ENCODE measurements around the gene STING1.
A peak's percentile ranks its signal among the peaks of the same experiment; 100 is the strongest.
"Not testable (repeated sequence)": the region's sequence is repeated elsewhere in the genome, so short reads cannot be mapped to it uniquely, and the experiment has no call there.

STING1 gene

DNA sequence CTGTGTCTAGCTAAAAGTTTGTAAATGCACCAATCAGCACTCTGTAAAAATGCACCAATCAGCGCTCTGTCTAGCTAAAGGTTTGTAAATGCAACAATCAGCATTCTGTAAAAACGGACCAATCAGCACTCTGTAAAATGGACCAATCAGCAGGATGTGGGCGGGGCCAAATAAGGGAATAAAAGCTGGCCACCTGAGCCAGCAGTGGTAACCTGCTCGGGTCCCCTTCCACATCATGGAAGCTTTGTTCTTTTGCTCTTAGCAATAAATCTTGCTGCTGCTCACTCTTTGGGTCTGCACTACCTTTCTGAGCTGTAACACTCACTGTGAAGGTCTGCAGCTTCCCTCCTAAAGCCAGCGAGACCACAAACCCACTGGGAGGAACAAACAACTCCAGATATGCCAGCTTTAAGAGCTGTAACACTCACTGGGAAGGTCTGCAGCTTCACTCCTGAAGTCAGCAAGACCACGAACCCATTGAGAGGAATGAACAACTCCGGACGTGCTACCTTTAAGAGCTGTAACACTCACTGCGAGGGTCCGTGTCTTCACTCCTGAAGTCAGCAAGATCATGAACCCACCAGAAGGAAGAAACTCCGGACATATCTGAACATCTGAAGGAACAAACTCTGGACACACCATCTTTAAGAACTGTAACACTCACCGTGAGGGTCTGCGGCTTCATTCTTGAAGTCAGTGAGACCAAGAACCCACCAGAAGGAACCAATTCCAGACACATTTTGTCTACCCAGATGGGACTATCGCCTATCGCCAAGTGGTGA is 20.7 kb upstream of the STING1 start:
- DNase-seq (ENCODE audit: low spot score) = not testable (repeated sequence)

DNA sequence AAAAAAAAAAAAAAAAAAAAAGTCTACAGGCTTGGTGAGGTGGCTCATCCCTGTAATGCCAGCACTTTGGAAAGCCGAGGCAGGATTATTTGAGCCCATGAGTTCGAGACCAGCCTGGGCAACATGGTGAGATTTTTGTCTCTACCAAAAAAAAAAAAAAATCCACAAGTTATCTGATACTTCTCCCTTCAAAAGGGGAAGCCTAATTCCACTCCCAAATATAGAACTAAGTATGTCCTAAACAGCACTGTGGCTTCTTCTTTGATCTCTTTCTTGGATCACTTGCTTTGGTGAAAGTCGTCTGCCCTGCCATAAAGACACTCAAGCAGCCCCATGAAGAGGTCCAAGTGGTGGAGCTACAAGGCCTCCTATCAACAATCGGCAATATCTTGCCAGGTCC is 18.8 kb upstream of the STING1 start:
- no peak for DNase-seq (ENCODE audit: low spot score)

DNA sequence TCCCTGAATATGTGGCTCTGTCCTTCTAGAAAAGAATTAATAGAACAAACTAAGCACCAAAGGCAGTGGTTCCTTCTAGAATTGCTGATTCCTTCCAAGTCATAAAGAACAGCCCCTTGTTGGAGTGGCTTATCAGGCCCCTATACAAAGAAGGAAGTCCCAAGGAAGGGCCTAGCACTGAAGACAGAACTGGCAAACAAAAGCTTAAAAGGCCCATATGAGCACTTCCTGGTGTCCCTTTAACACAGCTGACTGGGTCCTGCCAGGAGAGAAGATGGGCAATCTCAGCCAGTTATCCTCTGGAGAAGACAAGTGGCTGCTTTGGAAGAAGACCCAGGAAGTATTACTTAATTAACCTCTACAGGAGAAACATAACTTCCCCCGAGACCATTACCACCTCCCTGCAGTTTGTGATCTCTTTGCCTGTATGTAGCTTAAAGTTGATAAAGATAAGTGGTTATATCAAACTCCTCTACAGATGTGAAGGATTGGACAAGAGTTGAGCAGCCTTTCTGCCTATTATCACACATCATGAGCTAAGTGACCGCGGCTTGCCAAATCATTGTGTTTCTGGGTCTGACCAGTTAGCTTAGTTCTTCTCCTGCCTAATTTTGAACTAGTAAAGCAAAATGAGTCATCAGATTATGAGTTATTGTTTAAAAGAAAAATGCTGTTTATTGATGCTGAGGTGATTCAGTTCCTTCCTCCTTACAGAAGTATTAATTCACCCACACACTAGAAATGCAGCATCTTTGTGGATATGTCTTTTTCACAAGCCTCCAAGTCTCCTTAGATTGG is 13.3 kb upstream of the STING1 start:
- DNase-seq (ENCODE audit: low spot score) = no peak

DNA sequence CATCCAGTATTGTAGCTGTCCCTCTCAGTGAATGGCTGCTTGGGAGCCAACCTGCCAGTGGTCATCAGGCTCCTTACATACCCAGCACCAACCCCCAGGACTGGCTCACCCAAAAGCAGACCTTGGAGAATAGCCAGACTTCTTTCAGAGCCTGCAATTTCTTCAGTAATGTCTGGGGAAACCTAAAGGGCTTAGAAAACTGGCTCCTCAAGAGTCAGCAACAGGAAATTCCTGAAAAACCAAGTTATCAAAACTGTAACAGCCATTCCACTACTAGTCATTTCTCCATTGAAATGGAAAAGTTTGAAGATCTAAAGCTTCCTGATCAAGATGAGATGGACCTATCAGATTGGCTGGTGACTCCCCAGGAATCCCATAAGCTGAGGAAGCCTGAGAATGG is 12.3 kb upstream of the STING1 start:
- DNase-seq (ENCODE audit: low spot score) = no peak

DNA sequence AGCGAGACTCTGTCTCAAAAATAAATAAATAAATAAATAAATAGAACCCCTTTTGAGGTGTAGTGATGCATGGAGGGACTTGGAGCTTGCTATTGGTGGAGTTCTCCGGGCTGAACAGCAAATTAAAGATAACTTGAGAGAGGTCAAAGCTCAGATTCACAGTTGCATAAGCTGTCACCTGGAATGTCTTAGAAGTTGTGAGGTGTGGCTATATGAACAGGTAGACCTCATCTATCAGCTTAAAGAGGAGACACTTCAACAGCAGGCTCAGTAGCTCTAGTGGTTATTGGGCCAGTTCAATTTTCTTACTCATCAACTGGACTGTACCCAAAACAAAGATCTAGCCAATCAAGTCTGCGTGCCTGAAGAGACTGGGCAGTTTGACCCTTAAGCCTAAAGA is 11.7 kb upstream of the STING1 start:
- DNase-seq (ENCODE audit: low spot score) = no peak

DNA sequence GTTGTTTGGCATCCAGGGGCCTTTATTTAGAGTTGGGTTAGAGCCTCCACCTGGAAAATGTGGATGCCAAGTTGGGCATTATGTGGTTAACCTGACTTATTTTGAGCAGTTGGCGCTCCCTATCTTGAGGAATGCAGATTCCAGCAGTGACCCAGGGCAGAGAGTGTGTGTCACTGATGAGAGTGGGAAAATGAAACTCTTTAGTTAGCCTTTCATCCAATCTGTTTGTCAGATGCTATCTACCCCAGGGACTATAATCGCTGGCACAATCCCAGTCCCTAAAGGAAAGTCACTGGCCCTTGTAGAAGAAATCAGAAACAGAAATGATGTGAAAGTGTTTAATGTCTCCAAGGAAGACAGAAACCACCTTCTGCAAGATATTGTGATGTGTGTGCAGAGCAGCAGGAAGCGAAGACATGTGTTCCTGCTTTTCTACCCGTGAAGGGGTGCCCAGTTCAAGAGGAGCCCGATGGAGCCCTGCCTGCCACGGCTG is 10.2 kb upstream of the STING1 start:
- no peak for DNase-seq (ENCODE audit: low spot score)

DNA sequence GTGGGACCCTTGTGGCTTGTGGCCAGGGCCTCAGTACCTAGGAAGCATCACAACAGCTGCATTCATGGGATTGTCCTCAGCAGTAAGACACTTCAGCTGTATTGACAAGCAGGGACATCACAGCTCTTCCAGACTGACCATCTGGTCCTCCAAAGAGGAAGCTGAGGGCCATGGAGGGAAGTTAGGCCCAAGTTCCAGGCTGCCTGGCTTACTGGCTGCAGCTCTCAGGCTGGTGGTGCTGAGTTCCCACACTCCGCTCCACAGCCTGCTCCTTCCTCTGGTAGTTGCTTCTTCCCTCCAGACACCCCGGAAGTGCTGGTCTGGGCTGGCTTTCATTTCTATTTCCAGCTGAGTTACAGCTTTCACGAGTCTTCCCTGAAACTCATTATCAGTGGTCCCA is 5.7 kb upstream of the STING1 start:
- no peak for DNase-seq (ENCODE audit: low spot score)

DNA sequence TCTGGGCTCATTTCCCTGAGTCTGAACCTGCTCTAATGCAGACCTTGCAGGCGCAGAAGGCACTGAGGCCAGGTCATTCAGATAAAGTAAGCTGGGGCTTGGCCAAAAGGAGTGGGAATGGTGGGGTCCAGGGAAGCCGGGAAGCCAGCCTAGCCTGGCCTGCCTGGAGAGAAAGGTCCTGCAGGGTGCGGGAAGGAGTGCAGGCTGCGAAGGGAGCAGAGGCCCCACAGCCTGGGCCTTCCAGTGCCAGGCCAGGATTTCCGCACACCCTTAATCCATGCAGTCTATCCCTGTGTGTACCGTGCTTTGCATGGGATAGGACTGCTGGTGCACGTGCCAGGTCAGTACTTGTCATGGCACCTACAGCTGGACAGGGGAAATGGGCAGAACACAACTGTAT is 3.6 kb upstream of the STING1 start:
- no peak for DNase-seq (ENCODE audit: low spot score)

DNA sequence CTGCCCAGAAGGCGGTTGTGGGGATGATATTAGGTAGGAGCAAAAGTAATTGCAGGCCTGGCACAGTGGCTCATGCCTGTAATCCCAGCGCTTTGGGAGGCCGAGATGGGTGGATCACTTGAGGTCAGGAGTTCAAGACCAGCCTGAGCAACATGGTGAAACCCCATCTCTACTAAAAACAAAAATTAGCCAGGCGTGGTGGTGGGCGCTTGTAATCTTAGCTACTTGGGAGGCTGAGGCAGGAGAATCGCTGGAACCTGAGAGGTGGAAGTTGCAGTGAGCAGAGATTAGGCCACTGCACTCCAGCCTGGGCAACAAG is 291 bp upstream of the STING1 start:
- DNase-seq (ENCODE audit: low spot score) = not testable (repeated sequence)

DNA sequence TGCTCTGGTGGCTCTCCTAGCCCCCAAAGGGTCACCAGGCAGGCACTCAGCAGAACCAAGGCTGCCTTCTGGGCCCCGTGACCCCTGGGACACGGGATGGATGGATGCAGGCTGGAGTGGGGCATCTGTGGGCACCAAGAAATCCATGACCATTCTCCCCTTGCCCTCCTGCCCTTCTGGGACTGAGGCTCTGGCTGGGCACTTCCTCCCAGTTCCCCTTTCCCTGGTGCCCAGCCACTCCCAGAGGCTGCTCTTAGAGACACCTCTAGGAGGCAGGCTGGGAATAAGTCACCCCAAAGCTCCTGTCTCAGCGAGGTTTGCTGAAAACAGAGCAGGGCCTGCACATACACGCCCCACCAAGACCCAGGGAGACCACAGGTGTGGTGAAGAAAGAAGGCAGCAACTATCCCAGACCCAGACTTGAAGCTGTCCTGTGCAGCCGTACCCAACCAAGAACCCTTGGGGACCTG is 943 bp downstream of the STING1 start:
- peak; percentile 31 for DNase-seq (ENCODE audit: low spot score)

DNA sequence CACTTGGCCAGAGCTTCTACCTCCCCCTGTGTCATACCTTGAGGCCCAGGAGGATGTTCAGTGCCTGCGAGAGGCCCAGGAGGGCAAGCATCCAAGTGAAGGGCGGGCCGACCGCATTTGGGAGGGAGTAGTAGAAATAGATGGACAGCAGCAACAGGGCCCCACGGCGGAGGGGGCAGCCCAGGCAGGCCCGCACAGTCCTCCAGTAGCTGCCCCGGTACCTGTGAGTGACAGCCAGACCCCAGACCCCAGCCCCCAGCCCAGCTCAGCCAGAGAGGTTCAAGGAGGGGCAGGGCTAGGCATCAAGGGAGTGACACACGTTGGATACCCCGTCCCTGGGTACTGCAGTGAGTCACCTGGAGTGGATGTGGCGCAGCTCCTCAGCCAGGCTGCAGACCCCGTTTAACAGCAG is 1.4 kb downstream of the STING1 start:
- peak; percentile 48 for DNase-seq (ENCODE audit: low spot score)

DNA sequence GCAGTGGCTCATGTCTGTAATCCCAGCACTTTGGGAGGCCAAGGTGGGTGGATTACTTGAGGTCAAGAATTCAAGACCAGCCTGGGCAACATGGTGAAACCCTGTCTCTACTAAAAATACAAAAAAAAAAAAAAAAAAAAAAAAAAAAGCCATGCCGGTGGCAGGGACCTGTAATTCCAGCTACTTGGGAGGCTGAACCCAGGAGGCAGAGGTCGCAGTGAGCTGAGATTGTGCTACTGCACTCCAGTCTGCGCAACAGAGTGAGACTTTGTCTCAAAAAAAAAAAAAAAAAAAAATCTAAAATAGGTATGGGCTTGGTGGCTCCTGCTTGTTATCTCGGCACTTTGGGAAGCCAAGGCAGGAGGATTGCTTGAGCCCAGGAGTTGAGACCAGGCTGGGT is 2.8 kb downstream of the STING1 start:
- not testable (repeated sequence) for DNase-seq (ENCODE audit: low spot score)

DNA sequence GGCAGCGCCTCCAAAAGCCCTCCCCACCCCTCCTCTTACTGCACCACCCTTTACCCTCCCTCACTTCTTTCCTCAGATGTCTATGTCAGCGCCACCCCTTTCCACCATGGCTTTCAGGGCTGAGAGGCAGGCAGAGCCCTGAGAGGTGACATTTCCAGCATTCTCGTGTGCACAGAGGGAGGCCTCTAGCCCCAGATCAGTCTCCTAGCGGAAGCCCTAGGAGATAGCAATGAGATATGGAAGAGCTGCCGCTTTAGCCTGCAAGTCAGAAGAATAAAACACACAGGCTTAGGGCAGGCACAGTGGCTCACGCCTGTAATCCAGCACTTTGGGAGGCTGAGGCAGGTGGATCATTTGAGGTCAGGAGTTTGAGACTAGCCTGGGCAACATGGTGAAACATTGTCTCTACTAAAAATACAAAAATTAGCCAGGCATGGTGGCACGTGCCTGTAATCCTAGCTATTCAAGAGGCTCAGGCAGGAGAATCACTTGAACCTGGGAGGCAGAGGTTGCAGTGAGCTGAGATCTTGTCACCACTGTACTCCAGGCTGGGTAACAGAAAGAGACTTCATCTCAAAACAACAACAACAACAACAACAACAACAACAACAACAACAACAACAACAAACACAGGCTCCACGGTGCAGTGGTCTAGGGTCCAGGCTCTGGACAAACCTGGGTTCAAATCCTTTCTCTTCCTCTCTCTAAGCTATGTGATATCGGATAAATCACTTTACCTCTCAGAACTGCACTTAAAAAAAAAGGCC is 3.7 kb downstream of the STING1 start:
- DNase-seq (ENCODE audit: low spot score) = not testable (repeated sequence)

DNA sequence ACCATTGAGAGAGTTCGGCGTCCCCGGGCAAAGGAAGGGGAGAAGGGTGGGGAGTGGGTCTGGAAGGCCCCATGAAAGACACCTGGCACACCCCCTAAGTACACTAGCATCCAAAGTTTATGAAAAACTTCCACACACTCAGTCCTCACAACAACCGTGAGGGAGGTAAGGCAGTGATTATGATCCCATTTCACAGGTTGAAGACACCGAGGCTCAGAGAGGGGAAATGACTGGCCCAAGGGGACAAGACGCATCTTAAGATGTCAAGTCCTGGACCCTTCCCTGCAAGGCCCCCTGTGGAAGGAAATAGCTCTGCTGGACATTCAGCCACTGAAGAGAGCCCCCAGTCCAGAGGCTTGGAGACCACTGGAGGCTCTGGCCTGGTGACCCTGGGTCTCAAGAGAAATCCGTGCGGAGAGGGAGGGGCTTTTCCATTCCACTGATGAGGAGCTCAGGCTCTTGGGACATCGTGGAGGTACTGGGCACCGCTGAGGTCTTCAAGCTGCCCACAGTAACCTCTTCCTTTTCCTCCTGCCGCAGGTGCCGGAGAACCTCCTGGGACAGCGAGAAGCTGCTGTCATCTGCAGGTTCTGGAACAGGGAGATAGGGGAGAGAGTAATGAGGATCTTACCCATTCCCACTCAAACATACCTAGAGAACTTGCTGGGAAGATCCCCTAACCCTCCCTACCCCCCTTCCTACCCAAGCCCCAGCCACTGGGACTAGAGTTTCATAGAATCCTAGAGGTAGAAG is 6.5 kb downstream of the STING1 start:
- no peak for DNase-seq (ENCODE audit: low spot score)

DNA sequence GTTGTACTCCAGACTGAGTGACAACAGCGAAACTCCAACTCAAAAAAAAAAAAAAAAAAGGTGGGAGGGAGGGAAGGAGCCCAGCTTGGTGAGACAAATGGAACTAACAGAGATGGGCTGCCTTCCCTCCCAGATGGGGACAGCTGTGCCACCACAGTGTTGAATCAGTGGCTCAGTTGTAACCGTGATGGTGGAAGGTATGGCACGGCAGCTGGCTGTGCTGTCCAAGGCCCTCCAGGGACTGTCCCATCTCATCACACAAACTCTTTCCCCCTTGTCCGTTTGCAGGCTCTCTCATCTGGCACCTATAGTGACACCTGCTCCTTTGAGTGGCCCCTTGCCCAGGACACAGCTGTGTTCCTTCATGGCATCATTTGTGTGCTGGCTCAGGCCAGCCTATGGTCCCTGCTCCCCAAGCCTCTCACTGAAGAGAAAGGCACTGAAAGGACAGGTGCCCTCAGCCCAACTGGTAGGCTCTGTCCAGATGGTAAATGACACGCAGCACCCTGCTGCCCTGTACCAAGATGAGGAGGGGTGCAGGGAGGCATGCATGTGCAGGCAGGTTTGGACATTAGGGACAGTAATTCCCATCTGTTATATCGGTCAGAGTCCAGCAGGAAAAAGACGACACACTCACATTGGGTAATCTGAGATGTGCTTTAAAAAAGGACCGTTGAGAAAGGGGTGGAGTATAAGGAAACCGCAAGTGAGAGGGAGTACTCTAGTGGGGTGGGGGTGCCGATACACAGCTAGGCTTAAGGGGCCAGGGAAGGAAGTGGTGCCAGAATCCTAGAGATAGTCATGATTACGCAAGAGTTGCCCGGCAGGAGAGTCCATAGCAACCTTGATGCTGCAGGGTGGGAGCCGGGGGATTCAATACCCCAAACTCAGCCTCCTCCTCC is 7.4 kb downstream of the STING1 start:
- peak; percentile 52 for DNase-seq (ENCODE audit: low spot score)

DNA sequence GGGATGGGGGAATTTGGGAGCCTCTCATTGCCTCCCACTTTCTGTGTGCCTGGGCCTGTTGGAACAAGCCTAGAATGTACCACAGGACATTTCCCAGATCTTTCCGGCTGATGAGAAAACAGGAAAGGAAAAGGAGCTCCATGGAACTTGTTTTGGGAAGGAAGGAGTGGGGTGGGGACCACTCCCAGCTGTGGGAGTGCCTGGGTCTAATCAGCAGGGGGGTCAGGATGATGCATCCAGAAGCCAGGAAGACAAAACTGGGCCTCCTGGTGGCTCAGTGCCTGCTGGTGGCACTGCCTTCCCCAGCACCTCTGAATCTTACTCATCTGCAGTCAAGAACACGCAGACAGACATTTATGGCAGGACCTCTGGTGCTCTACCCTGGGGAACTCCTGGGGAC is 9.0 kb downstream of the STING1 start:
- DNase-seq (ENCODE audit: low spot score) = no peak

DNA sequence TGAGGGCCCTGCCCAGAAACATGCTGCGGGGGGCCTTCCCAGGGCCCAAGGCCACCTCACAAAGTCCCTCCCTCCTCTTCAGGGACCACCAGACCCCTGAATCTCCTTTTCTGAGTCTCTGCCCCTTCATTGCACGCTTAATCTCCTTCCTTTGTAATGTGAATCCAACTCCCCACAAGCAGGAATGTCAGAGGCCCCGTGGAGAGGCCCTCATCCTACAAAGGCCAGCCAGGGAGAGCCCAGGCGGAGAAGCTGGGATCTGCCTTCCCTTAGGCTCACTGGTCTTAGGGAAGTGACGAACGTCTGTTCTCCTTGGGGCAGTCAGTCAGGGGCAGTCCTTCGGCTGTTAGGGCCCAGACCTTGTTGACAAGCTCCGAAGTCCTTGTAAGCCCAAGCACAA is 9.5 kb downstream of the STING1 start:
- DNase-seq (ENCODE audit: low spot score) = no peak

DNA sequence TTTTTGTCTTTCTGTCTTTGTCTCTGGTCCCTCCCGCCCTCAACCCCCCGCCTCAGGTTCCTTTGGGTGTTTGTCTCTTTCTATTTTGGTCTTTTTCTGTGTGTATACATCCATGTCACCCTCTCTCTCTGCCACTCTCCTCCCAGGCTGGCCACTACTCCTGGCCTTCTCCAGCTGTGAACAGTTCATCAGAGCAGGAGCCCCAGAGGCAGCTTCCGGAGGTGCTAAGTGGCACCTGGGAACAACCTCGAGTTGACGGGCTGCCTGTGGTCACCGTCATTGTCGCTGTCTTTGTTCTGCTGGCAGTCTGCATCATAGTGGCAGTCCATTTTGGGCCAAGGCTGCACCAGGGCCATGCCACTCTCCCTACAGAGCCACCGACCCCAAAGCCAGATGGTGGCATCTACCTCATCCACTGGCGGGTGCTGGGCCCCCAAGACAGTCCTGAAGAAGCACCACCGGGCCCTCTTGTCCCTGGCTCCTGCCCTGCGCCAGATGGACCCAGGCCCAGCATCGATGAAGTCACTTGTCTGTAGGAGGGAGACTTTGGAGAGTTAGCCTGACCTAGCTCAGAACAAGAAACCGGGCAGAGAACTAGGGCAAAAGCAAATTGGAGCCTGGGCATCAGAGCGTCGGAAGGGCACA is 10.1 kb downstream of the STING1 start:
- no peak for DNase-seq (ENCODE audit: low spot score)

DNA sequence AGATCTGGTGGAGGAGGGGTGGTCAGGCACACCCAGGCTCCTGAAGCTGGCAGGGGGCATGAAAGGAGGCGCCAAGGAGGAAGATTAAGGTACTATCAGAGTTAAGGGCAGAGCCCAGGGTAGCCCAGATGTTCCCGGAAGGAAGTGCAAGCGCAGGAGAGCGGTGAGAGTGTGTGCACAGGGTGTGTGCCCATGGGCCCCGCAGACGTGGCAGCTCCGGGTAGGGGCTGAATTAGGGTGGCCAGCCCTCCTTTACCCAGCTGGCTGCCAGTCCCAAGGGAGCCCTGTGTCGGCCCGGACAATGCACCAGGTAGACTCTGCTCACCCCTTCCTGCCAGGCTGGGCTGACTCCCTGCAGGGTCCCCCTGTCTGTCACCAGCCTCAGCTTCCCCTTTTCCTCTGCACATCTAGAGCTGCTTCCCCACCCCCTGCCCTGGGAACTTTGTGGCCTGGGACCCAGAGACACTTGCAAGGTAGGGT is 11.7 kb downstream of the STING1 start, which contains the start of gene SMIM33:
Gene SMIM33, plus strand, starts transcription at position 184 of the 480 bp plus-strand sequence. Its CDS starts 118 bp downstream, at position 302.
- DNase-seq (ENCODE audit: low spot score) = peak; percentile 60

DNA sequence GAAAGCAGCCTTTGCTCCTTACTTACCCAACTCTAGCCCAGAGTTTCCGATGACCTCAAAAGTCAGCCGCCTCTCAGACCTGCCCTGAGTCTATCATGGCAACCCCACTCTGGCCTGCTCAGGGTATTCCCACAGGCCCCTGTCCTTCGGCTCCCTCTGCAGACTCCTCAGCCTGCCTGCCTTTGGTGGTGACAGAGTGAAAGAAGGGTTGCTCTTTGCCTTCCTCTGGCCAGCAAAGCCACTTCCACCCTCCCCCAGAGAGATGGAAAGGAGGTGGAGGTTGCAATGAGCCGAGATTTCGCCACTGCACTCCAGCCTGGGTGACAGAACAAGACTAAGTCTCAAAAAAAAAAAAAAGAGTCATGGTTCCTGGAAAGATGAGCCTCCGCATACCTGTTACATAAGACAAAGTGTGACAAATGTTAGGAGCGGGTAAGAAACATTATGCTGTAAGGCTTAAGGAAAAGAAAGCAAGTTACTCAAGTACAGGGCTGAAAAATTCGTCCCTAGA is 14.1 kb downstream of the STING1 start:
- DNase-seq (ENCODE audit: low spot score) = no peak
